KMS-11 (cell line): Measurements from ENCODE around the gene CADM4.

Source experiments
- H2AFZ ChIP-seq: fragments of 200-600 bp; sonication (generic); 2 replicates; pipeline ENCODE4 v1.6.1; 2016; ENCODE audit warnings: antibody characterized with exemption, mixed run types, low read depth
- H3K27ac ChIP-seq: fragments of 200-600 bp; sonication (generic); 2 replicates; pipeline ENCODE4 v1.6.1; 2016; ENCODE audit warnings: mild to moderate bottlenecking, mixed run types
- H3K27me3 ChIP-seq: fragments of 200-600 bp; sonication (generic); 2 replicates; pipeline ENCODE4 v1.6.1; 2017; ENCODE audit warnings: mild to moderate bottlenecking, low read depth, mixed run types, moderate library complexity; ENCODE audit not compliant: insufficient read depth
- H3K36me3 ChIP-seq: fragments of 200-600 bp; sonication (generic); 2 replicates; pipeline ENCODE4 v1.6.1; 2017; ENCODE audit warnings: mild to moderate bottlenecking, mixed run types; ENCODE audit not compliant: insufficient read depth
- H3K4me1 ChIP-seq: fragments of 200-600 bp; sonication (generic); 2 replicates; pipeline ENCODE4 v1.6.1; 2016; ENCODE audit warnings: mild to moderate bottlenecking, low read depth, mixed run types; ENCODE audit not compliant: poor library complexity, severe bottlenecking
- H3K4me2 ChIP-seq: fragments of 200-600 bp; sonication (generic); 2 replicates; pipeline ENCODE4 v1.7.0; 2016; ENCODE audit warnings: mild to moderate bottlenecking, mixed run types
- H3K4me3 ChIP-seq: fragments of 200-600 bp; sonication (generic); IDR thresholded peaks from 2 replicates; pipeline ENCODE4 v1.6.1; 2017; ENCODE audit warnings: low read depth, low read length, mixed read lengths; ENCODE audit not compliant: insufficient read depth
- H3K79me2 ChIP-seq: fragments of 200-600 bp; sonication (generic); 2 replicates; pipeline ENCODE4 v1.6.1; 2016; ENCODE audit warnings: low read depth, mixed run types; ENCODE audit not compliant: insufficient read depth
- H3K9ac ChIP-seq: fragments of 200-600 bp; sonication (generic); 2 replicates; pipeline ENCODE4 v1.6.1; 2016; ENCODE audit warnings: mild to moderate bottlenecking, mixed run types
- H4K20me1 ChIP-seq: fragments of 200-600 bp; sonication (generic); 2 replicates; pipeline ENCODE4 v1.6.1; 2016; ENCODE audit warnings: mild to moderate bottlenecking, mixed run types; ENCODE audit not compliant: insufficient read depth
- CTCF ChIP-seq: fragments of 200-600 bp; sonication (generic); conservative IDR thresholded peaks from 2 replicates; pipeline ENCODE4 v1.6.1; 2017; ENCODE audit warnings: low read depth, mild to moderate bottlenecking, antibody characterized with exemption, low read length, moderate library complexity, mixed read lengths

The CADM4 gene

GRCh38 chr19:43578787-43579186 lies 60.9 kb downstream of the CADM4 start:
- no peak overlapping the region for H3K4me3 ChIP-seq

DNA sequence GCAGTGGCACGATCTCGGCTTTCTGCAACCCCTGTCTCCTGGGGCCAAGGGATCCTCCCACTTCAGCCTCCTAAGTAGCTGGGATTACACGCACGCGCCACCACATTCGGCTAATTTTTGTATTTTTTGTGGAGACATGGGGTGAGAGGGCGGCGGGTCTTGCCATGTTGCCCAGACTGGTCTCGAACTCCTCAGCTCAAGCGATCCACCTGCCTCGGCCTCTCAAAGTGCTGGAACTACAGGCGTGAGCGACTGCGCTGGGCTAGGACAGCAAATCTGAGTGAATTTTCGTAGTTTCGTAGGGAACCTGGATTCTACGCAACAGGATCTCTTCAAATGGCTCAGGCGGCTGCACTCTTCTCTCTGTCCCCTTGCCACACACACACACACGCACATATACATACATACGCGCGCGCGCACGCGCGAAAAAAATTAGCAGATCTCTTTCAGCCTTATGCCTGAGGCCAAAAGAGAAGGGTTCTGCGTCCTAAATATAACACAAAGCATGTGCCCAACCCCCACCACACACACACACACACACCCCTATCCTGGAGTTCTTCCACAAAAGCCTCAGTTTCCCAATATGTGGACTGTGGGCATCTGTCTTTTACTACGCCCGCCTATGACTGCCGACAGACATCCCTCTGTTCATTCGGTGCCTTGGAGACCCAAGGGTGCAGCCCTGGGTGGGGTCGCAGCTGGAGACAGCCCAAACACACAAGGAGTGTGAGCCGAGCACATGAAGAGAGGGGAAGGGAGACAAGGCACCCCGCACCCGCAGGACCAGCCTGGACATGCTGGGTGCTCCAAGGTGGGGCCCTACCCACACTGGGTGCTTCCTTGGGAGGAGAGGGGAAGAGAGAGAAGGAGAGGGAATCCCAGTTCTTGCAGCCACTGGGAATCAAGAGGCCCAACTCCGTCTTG lies 63.4 kb downstream of the CADM4 start:
- Histone ChIP-seq H2AFZ (peak overlapping the region; percentile 88), H3K79me2 (peaks cover 4% of the 10 kb centered on the region; the same call in 1 of the 2 replicates), H3K4me2 (peak overlapping the region; percentile 84), H3K36me3 (no peaks in the 10 kb centered on the region), H4K20me1 (no peaks in the 10 kb centered on the region), H3K27me3 (no peaks in the 10 kb centered on the region; the same call in 1 of the 2 replicates), H3K4me1 (peaks cover 11% of the 10 kb centered on the region), H3K27ac (peak overlapping the region; percentile 22; the same call in 1 of the 2 replicates), H3K4me3 (no peak overlapping the region), H3K9ac (peak overlapping the region; percentile 35; the same call in 1 of the 2 replicates)
- no peak for TF ChIP-seq CTCF

More at GRCh38 chr19:43578787-43579186, 60.9 kb downstream of the CADM4 start:
- peaks cover 4% of the 10 kb centered on the region; the same call in 1 of the 2 replicates for H3K79me2 ChIP-seq
- H3K9ac ChIP-seq = no peak overlapping the region
- no peaks in the 10 kb centered on the region for H3K36me3 ChIP-seq
- H2AFZ ChIP-seq = no peak overlapping the region
- TF ChIP-seq CTCF = no peak
- peaks cover 11% of the 10 kb centered on the region for H3K4me1 ChIP-seq
- H4K20me1 ChIP-seq = no peaks in the 10 kb centered on the region
- no peak overlapping the region for H3K4me2 ChIP-seq
- no peak overlapping the region for H3K27ac ChIP-seq
- H3K27me3 ChIP-seq = no peaks in the 10 kb centered on the region; the same call in 1 of the 2 replicates

- Histone ChIP-seq H3K27ac (peak within 1 kb of the TSS; percentile 70), H3K4me3 (peak within 1 kb of the TSS; percentile 82), H3K4me2 (peak within 1 kb of the TSS; percentile 84), H3K79me2 (peaks cover 4% of the 10 kb centered on the region; the same call in 1 of the 2 replicates), H4K20me1 (no peaks in the 10 kb centered on the region), H2AFZ (peak within 1 kb of the TSS; percentile 94), H3K27me3 (no peaks in the 10 kb centered on the region; the same call in 1 of the 2 replicates), H3K36me3 (no peaks in the 10 kb centered on the region), H3K9ac (peak within 1 kb of the TSS; percentile 88), H3K4me1 (peaks cover 15% of the 10 kb centered on the region)
- TF ChIP-seq CTCF = no peak; the same call in 1 of the 2 replicates
Observed at GRCh38 chr19:43575156-43575950, 64.3 kb downstream of the CADM4 start, which contains the start of the genes PINLYP and XRCC1. Gene PINLYP, plus strand, starts transcription at chr19:43575801. Its CDS starts 1,391 bp downstream, at chr19:43577192. Gene XRCC1, minus strand, starts transcription at chr19:43575527. Its CDS starts 69 bp downstream, at chr19:43575458.
